Measurements from ENCODE around the gene WDR35.

The WDR35 gene

GRCh38 chr2:19989667-19990415 lies at the start of gene WDR35:
TSS of gene WDR35 (minus strand) at chr2:19990105. CDS start at chr2:19990015, 90 bp downstream.
- DNase-seq (ENCODE audit: low spot score): peak; percentile 92

GRCh38 chr2:20037660-20038059 lies 47.8 kb upstream of the WDR35 start:
- no peak for DNase-seq (ENCODE audit: low spot score)

GRCh38 chr2:20035955-20036666 lies 46.2 kb upstream of the WDR35 start:
- no peak for DNase-seq (ENCODE audit: low spot score)

GRCh38 chr2:20034821-20035220 lies 44.9 kb upstream of the WDR35 start:
- no peak for DNase-seq (ENCODE audit: low spot score)

GRCh38 chr2:20034218-20034617 lies 44.3 kb upstream of the WDR35 start:
- DNase-seq (ENCODE audit: low spot score): no peak

GRCh38 chr2:20033322-20033721 lies 43.4 kb upstream of the WDR35 start:
- DNase-seq (ENCODE audit: low spot score): no peak

- DNase-seq (ENCODE audit: low spot score): no peak
Observed at GRCh38 chr2:20030224-20030623, 40.3 kb upstream of the WDR35 start.

- no peak for DNase-seq (ENCODE audit: low spot score)
Observed at GRCh38 chr2:20027705-20028434, 38.0 kb upstream of the WDR35 start.

GRCh38 chr2:20027260-20027677 lies 37.4 kb upstream of the WDR35 start:
- no peak for DNase-seq (ENCODE audit: low spot score)

- DNase-seq (ENCODE audit: low spot score): no peak
Observed at GRCh38 chr2:20025065-20025786, 35.3 kb upstream of the WDR35 start.

- DNase-seq (ENCODE audit: low spot score): no peak
Observed at GRCh38 chr2:20023688-20024087, 33.8 kb upstream of the WDR35 start.

GRCh38 chr2:20021405-20022009 lies 31.6 kb upstream of the WDR35 start:
- DNase-seq (ENCODE audit: low spot score): no peak

GRCh38 chr2:20019747-20020146 lies 29.8 kb upstream of the WDR35 start:
- no peak for DNase-seq (ENCODE audit: low spot score)

GRCh38 chr2:20018601-20019152 lies 28.8 kb upstream of the WDR35 start:
- no peak for DNase-seq (ENCODE audit: low spot score)

GRCh38 chr2:20016346-20016745 lies 26.4 kb upstream of the WDR35 start:
- no peak for DNase-seq (ENCODE audit: low spot score)

GRCh38 chr2:20015482-20016083 lies 25.7 kb upstream of the WDR35 start:
- no peak for DNase-seq (ENCODE audit: low spot score)

GRCh38 chr2:20013126-20013849 lies 23.4 kb upstream of the WDR35 start:
- no peak for DNase-seq (ENCODE audit: low spot score)

- DNase-seq (ENCODE audit: low spot score): no peak
Observed at GRCh38 chr2:20012282-20013125, 22.6 kb upstream of the WDR35 start, which contains the start of gene MATN3. TSS of gene MATN3 (minus strand) at chr2:20012668. CDS start at chr2:20012631, 37 bp downstream.

- DNase-seq (ENCODE audit: low spot score): no peak
Observed at GRCh38 chr2:20012032-20012281, 22.1 kb upstream of the WDR35 start.

Data from left forelimb (tissue), 1 donor.